ENCODE results near the gene TAF1.

GRCh38 chrX:71482228-71482958 lies 116.2 kb downstream of the TAF1 start:
- TF ChIP-seq POLR2AphosphoS5 (IDR thresholded peaks at IDR 0.05; ENCODE audit: low read depth, low read length) (no peak), REST (IDR thresholded peaks at IDR 0.05; ENCODE audit: insufficient read depth in 1 of 2, low read depth in 2 of 2, low read length in 1 of 2) (no peak)
